ENCODE measurements around the gene EPHB1. TPM values are rescaled to one million over a fixed set of nuclear protein-coding genes. Genes with fewer than 3 reads are reported as not detected.

Gene EPHB1
- total RNA-seq, 1 experiment from 2014 or later = 2.8 TPM

DNA sequence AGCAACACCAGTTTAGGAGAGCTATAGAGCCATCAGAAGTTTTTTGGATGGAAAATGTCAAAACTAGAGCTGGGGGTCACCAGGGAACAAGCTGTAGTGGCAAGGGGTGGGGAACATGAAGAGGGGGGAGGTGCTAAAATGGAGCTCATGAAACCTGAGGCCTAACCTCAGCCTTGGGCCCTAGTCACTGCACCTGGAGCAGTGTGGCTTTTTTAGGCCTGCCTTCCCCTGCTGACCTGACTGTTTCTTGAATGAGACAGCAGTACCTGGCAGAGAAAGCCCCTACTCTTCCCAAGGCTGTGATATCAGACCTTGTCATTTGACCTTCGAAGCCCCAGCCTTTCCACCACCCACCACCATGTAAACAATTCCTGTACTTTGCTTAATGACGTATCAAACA, 383.5 kb downstream of the EPHB1 start:
- no peak overlapping the region for H3K18ac ChIP-seq (ENCODE audit: insufficient read length, low read depth, low read length)
- H3K79me1 ChIP-seq (ENCODE audit: insufficient read depth, low read depth, low read length, poor library complexity, severe bottlenecking) = no peaks in the 10 kb centered on the region

More for the DNA sequence above, 383.5 kb downstream of the EPHB1 start:
- no peak overlapping the region for H3K4ac ChIP-seq (ENCODE audit: low read depth, low read length)
- no peak overlapping the region for H3K14ac ChIP-seq (ENCODE audit: insufficient read depth, low read length)
- Mint-ChIP-seq H3K27ac (no peak overlapping the region), H3K4me3 (no peak overlapping the region), H3K27me3 (ENCODE audit: low read depth) (peaks cover 1% of the 10 kb centered on the region; the same call in 1 of the 2 replicates), H3K9me3 (no peaks in the 10 kb centered on the region), H3K4me1 (no peaks in the 10 kb centered on the region), H3K36me3 (ENCODE audit: insufficient read depth in 1 of 3, low read depth in 3 of 3) (peaks cover 0 to under 1% (median 0%) of the 10 kb centered on the region in 3 experiments; a peak in 2 of 7 replicates)
- H2BK12ac ChIP-seq (ENCODE audit: insufficient read length, low read depth, low read length) = no peak overlapping the region
- no peak overlapping the region for H3K9ac ChIP-seq (ENCODE audit: extremely low read depth, insufficient read length, low read length)
- H2BK15ac ChIP-seq (ENCODE audit: low read depth, low read length) = no peak overlapping the region
- no peaks in the 10 kb centered on the region for H3K4me1 ChIP-seq (ENCODE audit: insufficient read depth, low read length)
- H4K91ac ChIP-seq (ENCODE audit: insufficient read length, low read depth, low read length) = no peak overlapping the region
- no peak overlapping the region for H2AFZ ChIP-seq (ENCODE audit: low read length)
- H2BK5ac ChIP-seq (ENCODE audit: insufficient read length, low read length) = no peak overlapping the region
- H3K27ac ChIP-seq (ENCODE audit: insufficient read length, low read depth, low read length) = no peak overlapping the region
- H2AK5ac ChIP-seq (ENCODE audit: insufficient read length, low read length) = no peak overlapping the region
- no peaks in the 10 kb centered on the region for H3K9me3 ChIP-seq (ENCODE audit: control insufficient read depth, low read depth, low read length)
- H2BK20ac ChIP-seq (ENCODE audit: low read depth, low read length, poor library complexity, severe bottlenecking) = no peak overlapping the region
- H4K8ac ChIP-seq (replicated peaks; ENCODE audit: insufficient read length, low read depth, low read length) = no peak overlapping the region
- no peak overlapping the region for H3K23ac ChIP-seq (ENCODE audit: insufficient read length, low read depth, low read length)
- H4K20me1 ChIP-seq (ENCODE audit: control insufficient read depth, insufficient read depth, insufficient read length) = no peaks in the 10 kb centered on the region
- H3K27me3 ChIP-seq (ENCODE audit: insufficient read depth, low read length) = no peaks in the 10 kb centered on the region
- no peak overlapping the region for H3K4me2 ChIP-seq (ENCODE audit: insufficient read depth, insufficient read length, low read length)
- no peaks in the 10 kb centered on the region for H3K79me2 ChIP-seq (ENCODE audit: insufficient read depth, low read length)
- WGBS (ENCODE audit: extremely low coverage, insufficient read length, low lambda C conversion rate) = no CpG with 5 or more reads among the region's 2 CpGs
- no peak overlapping the region for H3K56ac ChIP-seq (ENCODE audit: insufficient read length, low read depth, low read length)
- H3K23me2 ChIP-seq (ENCODE audit: insufficient read length, low read depth, low read length, poor library complexity, severe bottlenecking) = no peaks in the 10 kb centered on the region
- no peak overlapping the region for H3T11ph ChIP-seq (ENCODE audit: low read length)
- H4K5ac ChIP-seq (ENCODE audit: insufficient read length, low read depth, low read length) = no peak overlapping the region
- TF ChIP-seq CTCF (conservative IDR thresholded peaks at IDR 0.05) = no peak
- DNase-seq = no peak
- no peak overlapping the region for H2BK120ac ChIP-seq (ENCODE audit: low read depth, low read length, poor library complexity, severe bottlenecking)

Data from H9 (cell line).